ENCODE measurements around the gene SPATA17.
"Not testable (repeated sequence)": the region's sequence is repeated elsewhere in the genome, so short reads cannot be mapped to it uniquely, and the experiment has no call there.

Gene SPATA17, protein sequence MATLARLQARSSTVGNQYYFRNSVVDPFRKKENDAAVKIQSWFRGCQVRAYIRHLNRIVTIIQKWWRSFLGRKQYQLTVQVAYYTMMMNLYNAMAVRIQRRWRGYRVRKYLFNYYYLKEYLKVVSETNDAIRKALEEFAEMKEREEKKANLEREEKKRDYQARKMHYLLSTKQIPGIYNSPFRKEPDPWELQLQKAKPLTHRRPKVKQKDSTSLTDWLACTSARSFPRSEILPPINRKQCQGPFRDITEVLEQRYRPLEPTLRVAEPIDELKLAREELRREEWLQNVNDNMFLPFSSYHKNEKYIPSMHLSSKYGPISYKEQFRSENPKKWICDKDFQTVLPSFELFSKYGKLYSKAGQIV

DNA sequence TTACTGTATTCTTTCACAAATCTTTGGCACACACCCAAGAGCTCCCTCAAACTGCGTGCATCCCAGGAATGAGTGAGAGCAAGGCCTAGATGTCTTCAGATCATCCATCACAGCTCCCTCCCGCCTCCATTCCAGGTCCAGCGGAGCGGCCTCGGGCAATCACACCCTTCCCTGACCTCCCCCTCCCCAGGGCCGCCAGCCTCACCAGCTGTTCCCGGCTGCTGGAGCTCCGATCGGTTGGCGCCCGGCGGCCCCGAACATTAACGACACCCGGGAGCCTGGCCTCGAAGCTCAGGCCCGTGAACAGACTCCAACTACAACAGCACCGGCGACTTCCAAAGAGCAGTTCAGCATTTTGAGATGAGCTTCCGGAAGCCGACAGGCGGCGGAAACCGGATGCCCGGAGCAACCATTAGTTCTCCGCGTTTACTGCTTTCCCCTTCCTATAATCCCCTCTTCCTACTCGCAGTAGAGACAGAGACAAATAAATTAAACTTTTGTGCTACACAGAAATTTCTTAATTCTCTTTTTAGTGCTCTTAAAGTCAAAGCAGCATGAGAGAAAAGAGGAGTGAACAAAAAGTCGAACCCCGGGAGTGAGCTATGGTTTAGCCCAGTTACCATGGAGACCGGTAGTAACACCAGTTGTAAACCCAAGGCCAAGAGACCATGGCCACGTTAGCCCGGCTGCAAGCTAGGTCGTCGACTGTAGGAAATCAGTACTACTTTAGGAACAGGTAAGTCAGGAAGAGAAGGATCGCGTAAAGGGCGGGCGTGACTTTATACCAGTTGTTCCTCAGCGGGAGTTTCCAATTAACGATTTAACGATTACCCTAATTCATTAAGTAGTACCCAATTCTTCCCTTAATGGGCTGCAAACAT, at the start of gene SPATA17, which contains the start of gene GPATCH2:
Gene SPATA17 (plus strand): TSS at position 634 of the 881 bp plus-strand sequence. CDS start 35 bp downstream, at position 669.
Gene GPATCH2 (minus strand): TSS at position 380 of the 881 bp plus-strand sequence. CDS start 119 bp downstream, at position 261.
- DNase-seq (ENCODE audit: low spot score): peak; percentile 91

GRCh38 chr1:217584286-217584811, 46.8 kb upstream of the SPATA17 start:
- DNase-seq (ENCODE audit: low spot score): not testable (repeated sequence)

- no peak for DNase-seq (ENCODE audit: low spot score)
These were observed 45.6 kb upstream of the SPATA17 start for GRCh38 chr1:217585577-217585976.

DNA sequence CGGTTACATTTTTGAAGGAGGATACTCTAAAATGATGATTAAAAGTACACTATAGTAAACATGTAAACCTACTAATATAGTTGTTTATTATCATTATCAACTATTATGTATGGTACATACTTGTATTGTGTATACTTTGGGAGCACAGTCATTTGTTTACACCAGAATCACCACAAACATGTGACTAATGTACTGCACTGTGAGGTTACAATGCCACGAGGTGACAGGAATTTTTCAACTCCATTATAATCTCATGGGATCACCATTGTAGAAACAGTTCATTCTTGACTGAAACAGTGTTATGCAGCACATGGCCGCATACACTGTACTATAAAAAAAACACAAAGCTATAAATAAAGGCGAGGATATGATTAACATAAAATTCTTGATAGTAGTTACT, 44.6 kb upstream of the SPATA17 start:
- DNase-seq (ENCODE audit: low spot score): no peak

DNA sequence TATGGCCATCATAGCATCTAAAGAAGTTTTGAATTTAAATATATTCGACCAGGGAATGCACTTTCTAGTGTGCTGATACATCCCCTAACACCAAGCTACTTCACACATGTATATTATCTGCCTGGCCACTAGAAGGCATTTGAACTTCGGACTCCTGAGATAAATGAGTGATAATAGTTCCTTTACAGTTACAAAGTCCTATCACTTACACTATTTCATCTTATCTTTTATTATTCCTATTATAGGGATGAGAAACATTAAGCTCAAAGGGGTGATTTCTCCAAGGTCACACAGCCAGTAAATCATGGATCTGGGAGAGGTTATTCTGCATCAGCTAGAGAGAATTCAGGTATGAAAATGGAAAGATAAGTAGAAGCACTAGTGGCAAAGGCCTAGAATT, 40.5 kb upstream of the SPATA17 start:
- no peak for DNase-seq (ENCODE audit: low spot score)

DNA sequence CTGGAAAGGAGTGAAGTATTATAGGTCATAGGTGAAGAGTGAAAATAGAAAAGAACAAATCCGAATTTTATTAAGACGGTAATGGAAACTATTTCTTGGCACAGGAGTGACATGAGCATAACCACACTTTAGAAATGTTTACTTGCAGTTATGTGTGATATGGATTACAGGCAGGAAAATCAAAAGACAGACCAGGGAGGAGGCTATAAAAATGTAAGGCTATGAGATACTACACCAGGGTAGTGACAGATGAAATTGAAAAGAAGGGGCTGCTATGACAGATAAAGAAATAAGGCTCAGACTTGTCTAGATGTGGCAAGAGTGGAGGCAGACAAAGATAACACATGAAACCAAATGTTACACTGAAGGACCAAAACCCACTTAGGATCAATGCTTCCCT, 32.0 kb upstream of the SPATA17 start:
- DNase-seq (ENCODE audit: low spot score): no peak

GRCh38 chr1:217602380-217602779, 28.8 kb upstream of the SPATA17 start:
- no peak for DNase-seq (ENCODE audit: low spot score)

GRCh38 chr1:217605390-217605789, 25.8 kb upstream of the SPATA17 start:
- DNase-seq (ENCODE audit: low spot score): no peak

DNA sequence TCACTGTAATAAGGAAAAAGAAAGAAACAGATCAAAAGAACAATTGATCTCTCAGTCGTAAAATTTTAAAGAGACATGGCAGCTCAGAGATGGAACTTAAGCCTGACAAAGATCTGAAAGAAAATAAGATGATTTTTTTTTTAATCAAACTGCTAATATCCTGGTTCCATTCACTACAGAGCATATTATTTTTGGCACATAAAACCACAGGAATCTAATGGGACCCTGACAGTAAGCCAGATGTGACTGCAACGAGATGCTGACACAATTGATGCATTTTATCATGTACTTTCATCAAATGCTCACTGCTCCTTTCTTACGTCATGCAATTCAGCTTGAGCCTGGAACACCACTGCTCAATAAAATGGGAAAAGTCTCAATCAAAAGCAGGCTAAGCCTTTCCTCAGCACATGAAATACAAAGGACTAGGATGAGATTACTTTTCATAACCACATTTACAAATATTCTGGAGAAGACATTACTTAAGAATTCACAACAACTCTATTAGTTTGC, 16.9 kb upstream of the SPATA17 start:
- DNase-seq (ENCODE audit: low spot score): no peak

DNA sequence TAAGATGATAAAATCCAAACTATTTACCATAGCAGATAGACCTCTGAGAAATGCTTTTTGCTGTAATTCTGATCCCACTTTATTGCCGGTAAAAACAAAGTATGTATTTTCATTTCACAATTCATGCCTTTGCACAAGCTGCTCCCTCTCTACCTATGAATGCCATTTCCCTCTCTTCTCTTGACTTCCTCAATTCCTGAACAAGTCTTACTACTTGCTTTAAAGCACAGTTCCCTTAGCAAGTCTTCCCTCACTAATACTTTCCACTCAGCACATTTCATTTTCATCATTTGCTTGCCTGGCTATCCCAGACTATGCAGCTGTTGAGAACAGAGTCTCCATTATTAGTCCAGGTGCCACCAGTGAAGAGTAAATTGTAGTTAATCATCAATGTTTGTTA, 14.0 kb upstream of the SPATA17 start:
- DNase-seq (ENCODE audit: low spot score): no peak

- DNase-seq (ENCODE audit: low spot score): no peak
These were observed 10.3 kb upstream of the SPATA17 start for GRCh38 chr1:217620814-217621213.

DNA sequence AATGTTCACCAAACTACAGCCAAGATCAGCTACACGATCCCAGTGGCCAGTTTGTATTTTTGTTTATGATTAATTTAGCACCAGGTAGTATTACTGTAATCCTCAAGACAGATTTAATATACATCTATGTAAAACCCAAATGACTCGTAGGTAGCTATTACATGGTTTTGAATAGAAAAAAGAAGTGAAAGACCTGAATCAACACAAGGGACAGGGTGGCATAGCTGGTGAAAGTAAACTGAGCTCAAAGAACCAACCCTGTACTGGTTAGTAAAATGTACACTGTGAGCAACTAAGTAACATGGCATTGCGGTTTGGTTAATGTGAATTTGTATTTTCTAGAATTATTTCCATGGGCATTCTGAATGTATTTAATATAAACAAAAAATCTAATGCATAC, 9.1 kb upstream of the SPATA17 start:
- no peak for DNase-seq (ENCODE audit: low spot score)

- no peak for DNase-seq (ENCODE audit: low spot score)
These were observed 4.8 kb upstream of the SPATA17 start for GRCh38 chr1:217626321-217626720.

DNA sequence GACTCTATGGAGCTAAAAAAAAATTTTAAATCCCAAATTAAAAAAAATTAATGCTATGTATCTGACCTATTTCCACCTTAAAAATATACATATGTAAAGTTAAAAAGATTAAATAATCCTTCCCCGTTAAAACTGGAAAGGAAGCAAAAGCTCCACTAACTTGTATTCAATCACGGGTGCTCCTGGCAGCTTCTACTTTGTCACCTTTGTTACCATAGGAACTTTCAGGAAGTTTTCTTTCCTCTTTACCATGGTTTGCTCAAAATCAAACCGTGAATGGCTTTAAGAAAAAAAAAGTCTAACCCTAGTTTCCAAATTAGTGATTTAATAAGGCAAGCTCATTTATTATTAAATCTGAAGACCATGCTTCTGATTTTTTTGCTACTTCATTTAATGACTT, 3.7 kb upstream of the SPATA17 start:
- DNase-seq (ENCODE audit: low spot score): peak; percentile 5

- DNase-seq (ENCODE audit: low spot score): no peak
These were observed 11.3 kb downstream of the SPATA17 start for GRCh38 chr1:217642455-217642854.

GRCh38 chr1:217647791-217648190, 16.6 kb downstream of the SPATA17 start:
- no peak for DNase-seq (ENCODE audit: low spot score)

GRCh38 chr1:217650674-217651073, 19.5 kb downstream of the SPATA17 start:
- DNase-seq (ENCODE audit: low spot score): no peak

- DNase-seq (ENCODE audit: low spot score): peak; percentile 51
These were observed 29.4 kb downstream of the SPATA17 start for GRCh38 chr1:217660353-217661062.

DNA sequence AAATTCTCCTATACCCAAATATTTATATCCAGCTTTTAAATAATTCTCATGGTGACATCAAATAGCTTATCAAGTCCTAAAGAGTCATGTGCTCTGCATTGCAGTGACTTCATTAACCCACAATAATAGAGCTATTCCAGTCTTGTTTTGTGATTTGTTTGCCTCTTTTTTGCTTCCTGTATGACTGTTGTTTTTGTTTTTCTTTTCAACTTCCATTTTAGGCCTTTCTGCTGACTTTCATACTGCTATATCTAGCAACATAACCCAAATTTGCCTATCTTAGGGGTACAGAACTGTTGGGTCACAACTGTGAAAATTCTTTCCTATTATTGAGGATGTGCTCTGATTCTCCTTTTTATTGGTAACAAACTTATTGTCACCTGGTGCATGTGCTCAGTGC, 30.3 kb downstream of the SPATA17 start:
- DNase-seq (ENCODE audit: low spot score): no peak

- no peak for DNase-seq (ENCODE audit: low spot score)
These were observed 37.3 kb downstream of the SPATA17 start for GRCh38 chr1:217668351-217668940.

DNA sequence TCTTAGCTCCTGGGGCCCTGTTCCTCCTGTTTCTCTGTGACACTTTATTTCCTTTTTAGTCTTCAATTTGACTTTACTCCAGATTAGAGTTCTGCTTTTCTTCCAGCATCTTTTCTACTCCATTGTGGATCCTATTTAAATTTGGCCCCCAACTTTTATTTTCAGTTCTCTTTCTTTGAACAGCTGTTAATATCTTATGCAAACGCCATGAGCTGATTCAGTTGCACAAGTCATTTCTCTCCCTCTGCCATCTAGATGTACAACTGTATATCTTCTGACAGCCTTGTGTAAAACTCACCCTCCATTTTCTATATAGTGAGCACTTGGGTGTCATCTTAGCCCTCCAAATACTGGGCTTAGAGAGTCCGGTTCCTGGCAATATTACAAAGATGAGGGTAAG, 42.2 kb downstream of the SPATA17 start:
- DNase-seq (ENCODE audit: low spot score): no peak

Measured in kidney capillary endothelial cell (primary cell).